GM19397 (cell line): ENCODE results near the gene ETFB.

Source experiments
- ATAC-seq: cut with Tn5 transposase; IDR thresholded peaks from one replicate; pipeline ENCODE4 v1.9.1; 2021; ENCODE audit warnings: mild to moderate bottlenecking, moderate library complexity; ENCODE audit not compliant: unreplicated experiment

Gene ETFB

DNA sequence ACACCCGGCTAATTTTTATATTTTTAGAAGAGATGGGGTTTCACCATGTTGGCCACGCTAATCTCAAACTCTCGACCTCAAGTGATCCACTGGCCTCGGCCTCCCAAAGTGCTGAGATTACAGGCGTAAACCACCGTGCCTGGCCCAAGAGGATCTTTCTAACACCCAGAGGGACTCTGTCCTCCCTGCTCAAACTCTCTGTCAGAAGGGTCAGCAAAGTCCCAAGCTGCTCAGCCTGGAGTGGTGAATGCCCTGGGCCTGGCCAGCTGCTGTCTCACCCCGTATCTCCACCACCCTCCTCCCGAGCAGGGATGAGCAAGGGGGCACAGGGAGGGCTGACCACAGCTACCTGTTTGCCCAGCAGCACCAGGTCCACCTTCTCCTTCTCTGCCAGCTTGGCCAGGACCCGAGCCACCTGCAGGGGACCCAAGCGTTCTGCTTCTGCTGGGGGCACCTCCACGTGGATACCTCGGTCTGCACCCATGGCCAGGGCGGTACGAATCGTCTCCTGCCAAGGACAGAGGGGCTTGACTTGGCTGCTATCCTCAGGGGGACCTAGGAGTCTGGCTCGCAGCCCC is 13.3 kb downstream of the ETFB start:
- no peak for ATAC-seq

DNA sequence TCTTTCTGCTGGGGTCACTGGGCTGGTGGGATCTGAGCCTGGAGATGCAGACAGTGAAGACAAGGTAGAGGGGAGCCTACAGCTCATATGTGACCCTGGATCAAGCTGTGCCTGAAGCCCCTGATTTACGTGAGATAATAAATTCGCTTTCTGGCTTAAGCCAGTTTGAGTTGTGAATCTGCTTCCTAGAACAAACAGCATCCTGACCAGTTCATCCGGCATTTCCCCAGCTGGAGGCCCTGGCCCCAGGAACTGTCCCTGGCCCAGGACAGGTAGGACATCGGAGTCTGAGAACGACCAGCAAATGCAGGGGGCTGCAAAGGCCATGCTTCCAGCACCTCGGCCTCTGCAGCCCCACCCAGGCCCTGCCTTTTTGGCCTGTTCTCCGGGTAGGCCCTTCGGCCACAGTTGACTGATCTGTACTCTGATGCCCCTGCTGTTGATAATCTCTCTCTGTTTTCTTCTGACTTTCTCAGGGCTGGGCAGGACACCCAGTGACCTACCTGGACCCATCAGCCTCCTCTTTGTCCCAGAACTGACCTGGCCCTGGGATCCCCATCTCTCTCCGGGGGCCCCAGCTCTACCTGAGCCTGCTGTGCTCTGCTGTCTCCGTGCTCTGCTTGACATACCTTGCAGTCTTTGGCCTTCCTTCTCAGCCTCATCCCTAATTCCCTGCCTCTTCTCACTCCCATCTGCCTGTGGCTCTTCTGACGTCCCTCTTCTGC is 14.8 kb downstream of the ETFB start:
- ATAC-seq: no peak

DNA sequence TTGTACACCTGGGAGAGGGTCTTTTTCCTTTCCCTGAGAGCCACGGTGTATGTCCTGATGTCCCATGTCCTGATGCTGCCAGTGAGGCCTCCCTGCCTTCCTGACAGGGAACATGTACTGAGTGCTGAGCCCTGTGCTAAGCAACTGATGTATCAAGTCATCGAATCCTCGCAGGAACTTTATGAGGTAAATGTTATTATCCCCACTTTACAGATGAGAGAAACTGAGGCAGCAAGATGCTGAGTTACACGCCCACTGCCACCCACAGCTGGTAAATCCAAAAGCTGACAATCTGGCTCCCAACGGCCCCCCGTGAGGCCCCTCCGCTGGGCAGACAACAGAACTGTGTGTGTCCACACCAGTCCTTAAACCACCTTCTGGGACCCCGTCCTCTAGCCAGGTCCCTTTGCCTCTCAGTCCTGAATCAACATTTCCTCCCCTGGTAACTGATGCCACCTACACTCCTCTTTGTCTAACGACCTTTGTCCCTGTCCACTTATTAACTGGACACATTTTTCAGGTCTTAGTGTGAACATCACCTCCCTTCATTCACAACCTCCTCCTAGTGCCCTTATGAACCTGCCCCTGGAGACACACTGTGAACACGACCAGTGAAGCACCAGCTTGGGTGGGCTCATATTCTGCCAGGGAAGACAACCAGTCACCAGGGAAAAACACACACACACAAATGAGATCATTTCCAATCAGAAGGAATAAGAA is 18.8 kb downstream of the ETFB start:
- ATAC-seq: no peak

DNA sequence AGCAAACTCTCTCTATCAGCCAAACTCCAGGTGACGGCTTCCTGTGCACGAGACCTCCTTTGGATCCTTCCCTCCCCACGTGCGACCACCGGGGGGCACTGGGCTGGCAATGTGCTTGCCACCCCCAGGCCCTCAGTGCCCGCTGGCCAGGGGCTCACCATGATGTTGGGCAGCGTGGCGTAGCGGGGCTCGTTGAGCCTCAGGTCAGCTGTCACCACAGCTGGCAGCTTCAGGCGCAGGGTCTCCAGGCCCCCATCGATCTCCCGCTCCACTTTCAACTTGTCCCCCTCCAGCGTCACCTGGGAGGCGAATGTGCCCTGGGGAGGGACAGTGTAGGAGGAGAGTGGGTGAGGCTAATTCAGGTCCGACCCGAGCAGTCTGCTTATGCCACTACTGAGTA is 19.4 kb downstream of the ETFB start:
- no peak for ATAC-seq

GRCh38 chr19:51345076-51345620 is 21.0 kb downstream of the ETFB start:
- no peak for ATAC-seq

DNA sequence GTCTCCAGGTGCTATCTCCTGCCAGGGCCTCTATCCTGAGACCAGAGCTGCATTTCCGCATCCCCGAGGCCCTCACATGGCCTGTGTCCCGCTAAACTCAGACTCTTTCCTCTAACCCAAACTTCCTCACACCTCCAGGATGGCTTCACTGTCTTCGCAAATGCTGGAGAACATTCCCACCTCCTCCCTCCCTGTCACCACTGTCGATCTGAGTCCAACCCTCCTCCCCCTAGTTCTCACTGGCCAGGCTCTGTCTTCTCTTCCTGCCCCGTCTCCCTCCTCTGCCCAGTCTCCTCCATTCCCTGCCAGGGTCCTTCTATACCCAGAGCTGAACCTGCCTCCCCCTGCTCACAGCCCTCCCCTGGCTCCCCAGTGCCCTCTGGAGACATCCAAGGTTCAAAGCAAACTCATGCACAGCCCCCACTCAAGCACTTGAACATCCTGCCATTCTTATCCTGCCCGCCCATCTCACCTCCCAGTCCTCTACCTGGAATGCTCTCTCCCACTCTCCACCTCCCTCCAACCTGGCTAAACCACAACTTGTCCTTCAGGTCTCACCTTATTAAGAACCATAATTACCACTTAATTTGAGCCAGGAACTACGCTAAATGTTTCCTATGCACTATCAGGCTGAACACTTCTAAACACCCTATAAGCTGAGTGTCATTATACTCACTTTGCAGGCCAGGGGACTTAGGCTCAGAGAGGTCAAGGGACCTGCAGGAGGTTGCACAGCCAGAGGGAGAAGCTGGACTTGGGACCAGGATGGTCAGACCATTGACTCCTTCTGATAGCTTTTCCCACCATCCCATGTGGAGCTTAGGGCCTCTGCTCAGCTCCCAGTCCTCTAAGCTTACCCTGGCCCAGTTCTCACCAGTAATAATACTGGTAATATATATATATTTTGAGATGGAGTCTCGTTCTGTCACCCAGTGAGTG is 23.3 kb downstream of the ETFB start:
- ATAC-seq: no peak

GRCh38 chr19:51341976-51342580 is 24.1 kb downstream of the ETFB start, which contains the start of gene VSIG10L:
VSIG10L (minus strand) TSS chr19:51342139; CDS start chr19:51342124, 15 bp downstream.
- no peak for ATAC-seq

- no peak for ATAC-seq
These were observed 25.1 kb downstream of the ETFB start for GRCh38 chr19:51341066-51341465.

- ATAC-seq: peak; percentile 47
These were observed 26.2 kb downstream of the ETFB start for GRCh38 chr19:51339687-51340656.

GRCh38 chr19:51339313-51339686 is 26.9 kb downstream of the ETFB start:
- no peak for ATAC-seq

DNA sequence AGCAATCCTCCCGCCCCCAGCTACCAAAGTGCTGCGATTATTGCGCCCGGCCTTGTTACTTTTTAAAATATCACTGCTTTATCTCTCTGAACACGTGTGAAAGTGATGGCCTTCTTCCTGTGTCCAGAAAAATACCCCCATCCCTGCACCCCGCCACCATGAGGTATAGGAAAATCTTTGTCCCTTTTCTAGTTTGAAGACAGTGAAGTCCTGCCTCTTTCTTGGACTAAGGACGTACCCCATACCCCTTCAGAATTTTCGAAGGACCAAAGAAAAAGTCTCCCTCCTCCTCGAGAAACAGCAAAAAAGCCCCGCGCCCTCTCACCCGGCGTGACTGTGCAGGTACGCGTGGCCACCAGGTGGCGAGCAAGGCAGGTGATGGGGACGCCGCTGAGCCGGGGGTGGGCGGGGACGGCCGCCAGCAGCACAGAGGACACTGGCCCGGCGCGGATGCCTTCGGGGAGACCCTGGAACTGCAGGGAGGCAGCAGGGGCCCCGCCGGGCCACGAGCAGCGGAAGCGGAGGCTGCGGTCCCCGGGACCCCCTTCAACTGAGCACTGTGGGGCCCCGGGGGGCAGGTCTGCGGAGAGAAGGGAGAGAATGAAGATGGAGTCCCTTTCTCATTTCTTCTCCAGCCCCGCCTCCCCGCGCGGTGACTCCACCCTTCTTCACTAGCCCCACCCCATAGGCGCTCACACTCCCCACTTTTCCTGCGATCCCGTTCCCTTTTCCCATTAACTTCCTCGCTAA is 27.4 kb downstream of the ETFB start:
- ATAC-seq: peak; percentile 72

GRCh38 chr19:51337861-51338562 is 28.2 kb downstream of the ETFB start:
- ATAC-seq: no peak

GRCh38 chr19:51337141-51337860 is 28.9 kb downstream of the ETFB start:
- ATAC-seq: no peak

DNA sequence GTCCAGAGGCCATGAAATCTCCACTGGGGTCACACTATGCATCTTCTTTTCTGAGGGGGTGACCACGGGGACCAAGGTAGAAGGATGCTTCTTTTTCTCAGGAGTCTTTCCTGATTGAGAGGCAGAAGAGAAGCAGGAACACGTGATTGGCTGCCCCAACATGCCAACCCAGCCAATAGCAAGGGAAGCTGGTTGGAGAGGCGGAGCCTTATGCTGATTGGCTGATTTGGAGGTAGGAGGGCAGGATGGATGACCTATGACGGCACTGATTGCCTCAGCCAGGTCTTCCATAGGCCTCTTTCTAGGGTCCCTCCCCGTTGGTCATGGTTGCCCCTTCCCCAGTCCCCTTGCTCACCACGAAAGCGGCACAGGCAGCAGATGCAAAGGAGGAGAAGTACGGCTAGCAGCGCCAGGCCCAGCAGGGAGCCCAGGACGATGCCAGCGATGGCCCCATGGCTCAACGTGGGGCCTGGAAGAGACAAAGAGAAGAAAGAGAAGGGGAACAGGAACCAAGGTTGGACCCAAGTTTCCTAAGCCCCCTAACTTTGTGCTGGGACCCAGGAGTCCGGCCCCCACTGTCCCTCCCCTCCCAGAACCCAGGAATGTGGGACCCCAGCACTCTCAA is 32.2 kb downstream of the ETFB start:
- no peak for ATAC-seq

- no peak for ATAC-seq
These were observed 34.5 kb downstream of the ETFB start for GRCh38 chr19:51331716-51332115.

DNA sequence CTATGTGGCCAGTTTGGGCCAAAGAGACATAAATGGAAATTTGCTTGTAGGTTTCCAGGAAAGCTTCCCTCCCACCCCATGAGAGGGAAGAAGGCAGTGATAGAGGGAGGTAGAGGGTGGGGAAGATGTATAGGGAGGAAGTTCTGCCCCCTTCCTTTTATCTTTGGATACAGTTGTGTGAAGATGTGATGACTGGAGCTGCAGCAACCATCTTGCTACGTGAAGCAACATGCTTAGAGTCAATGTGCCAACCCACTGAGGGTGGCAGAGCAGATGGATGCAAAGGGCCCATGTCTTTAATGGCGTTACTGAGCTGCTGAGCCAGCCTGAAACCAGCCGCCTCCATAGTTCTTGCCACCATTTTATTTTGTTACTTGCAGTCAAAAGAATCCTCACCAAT is 35.0 kb downstream of the ETFB start:
- no peak for ATAC-seq

GRCh38 chr19:51330366-51330765 is 35.8 kb downstream of the ETFB start:
- ATAC-seq: no peak
